Stomach (tissue), 9 donors: Measurements from ENCODE around the gene MFN1. TPM values are rescaled to one million over a fixed set of nuclear protein-coding genes. Genes with fewer than 3 reads are reported as not detected.

ENCODE experiments used
- DNase-seq, 2 donors: peaks; one replicate each; pipeline versions ENCODE4 v3.0.0 to v3.0.0-alpha.2; 2013 to 2019
- H3K27ac ChIP-seq, 5 donors: fragments of 200-600 bp in 4 of 5; sonication (generic) in 4 of 5; one replicate each; pipeline ENCODE4 v1.5.1; 2013 to 2019; ENCODE audit warnings: mild to moderate bottlenecking in 1 of 5, moderate library complexity in 1 of 5
- H3K27me3 ChIP-seq, 3 donors: fragments of 200-600 bp; sonication (generic); one replicate each; pipeline ENCODE4 v1.5.1; 2017 to 2019; ENCODE audit warnings: mixed run types in 1 of 3
- H3K36me3 ChIP-seq, 4 donors: fragments of 200-600 bp; sonication (generic); 1 replicate in 3 of 4; 2 replicates in 1 of 4; pipeline ENCODE4 v1.5.1; 2016 to 2019
- H3K4me1 ChIP-seq, 4 donors: fragments of 200-600 bp; sonication (generic); one replicate each; pipeline ENCODE4 v1.5.1; 2016 to 2019
- H3K4me3 ChIP-seq, 4 donors: fragments of 200-600 bp; sonication (generic) in 3 of 4; one replicate each; pipeline ENCODE4 v1.5.1; 2016 to 2019; ENCODE audit warnings: mild to moderate bottlenecking in 1 of 4
- H3K9me3 ChIP-seq, 4 donors: fragments of 200-600 bp; sonication (generic); one replicate each; pipeline ENCODE4 v1.5.1; 2016 to 2019
- EP300 ChIP-seq: sonication (generic); formaldehyde crosslinking; IDR thresholded peaks from one replicate; pipeline ENCODE4 v1.6.1; 2017; ENCODE audit warnings: antibody characterized with exemption
- POLR2A ChIP-seq, 4 donors: fragments of 450-650 bp; IDR thresholded peaks; one replicate each; pipeline ENCODE4 v1.6.1; 2016; ENCODE audit warnings: antibody characterized with exemption in 4 of 4, control low read depth in 2 of 4, mild to moderate bottlenecking in 1 of 4, moderate library complexity in 1 of 4
- POLR2AphosphoS5 ChIP-seq, 3 donors: sonication (generic); formaldehyde crosslinking; IDR thresholded peaks; one replicate each; pipeline ENCODE4 v1.6.1; 2016; ENCODE audit warnings: antibody characterized with exemption in 3 of 3
- WGBS, 5 donors: extraction: QIAGEN DNeasy Blood & Tissue Kit in 3 of 5; methylation state at CpG; one replicate each; pipeline versions ENCODE4 v1.1.5 to v1.1.7; 2013 to 2018; 5-methylcytosine and 5-hydroxymethylcytosine counted together
- intact Hi-C: fragments of 100-400 bp; cut with DNase I; formaldehyde crosslinking; loops from one replicate; pipeline ENCODE4 v1.15.1; 2023; ENCODE audit warnings: low total_unique reads
- polyA plus RNA-seq, 3 donors: library from polyadenylated mRNA; stranded (reverse); fragments of 200-250 nt; gene quantifications; one replicate each; pipeline ENCODE4 v1.2.3, GENCODE V29; 2013
- total RNA-seq, 5 donors: library from RNA; depleted of rRNA; stranded (reverse); fragments of >200 nt; gene quantifications; one replicate each; pipeline versions ENCODE4 v1.1.0 to v1.2.3, GENCODE V29; 2014 to 2016
- TF ChIP-seq, protein P1 (sequence below), 7 experiments: fragments of 450-650 bp in 4 of 7; fragments of 200-600 bp in 3 of 7; sonication (generic) in 3 of 7; IDR thresholded peaks; one replicate each; pipeline ENCODE4 v1.5.1; 2016 to 2019; ENCODE audit warnings: antibody characterized with exemption in 7 of 7, control low read depth in 2 of 7, mild to moderate bottlenecking in 1 of 7
- donor health status: healthy with polysubstance abuse.
- donor health status: Bipolar disorder and iron deficiency.
- donor health status: healthy.

The MFN1 gene
- total and polyA plus RNA-seq, 8 donors = 9.7 to 124 (median 17.0) TPM

GRCh38 chr3:179369621-179370020 is 22.1 kb downstream of the MFN1 start:
- intact Hi-C loops = no loop called here
- Histone ChIP-seq H3K4me3 (no peak overlapping the region), H3K36me3 (peaks cover 34 to 85% (median 74%) of the 10 kb centered on the region in 4 donors), H3K4me1 (no peaks in the 10 kb centered on the region), H3K9me3 (no peaks in the 10 kb centered on the region), H3K27ac (no peak overlapping the region), H3K27me3 (no peaks in the 10 kb centered on the region)
- TF ChIP-seq, protein P1, sequence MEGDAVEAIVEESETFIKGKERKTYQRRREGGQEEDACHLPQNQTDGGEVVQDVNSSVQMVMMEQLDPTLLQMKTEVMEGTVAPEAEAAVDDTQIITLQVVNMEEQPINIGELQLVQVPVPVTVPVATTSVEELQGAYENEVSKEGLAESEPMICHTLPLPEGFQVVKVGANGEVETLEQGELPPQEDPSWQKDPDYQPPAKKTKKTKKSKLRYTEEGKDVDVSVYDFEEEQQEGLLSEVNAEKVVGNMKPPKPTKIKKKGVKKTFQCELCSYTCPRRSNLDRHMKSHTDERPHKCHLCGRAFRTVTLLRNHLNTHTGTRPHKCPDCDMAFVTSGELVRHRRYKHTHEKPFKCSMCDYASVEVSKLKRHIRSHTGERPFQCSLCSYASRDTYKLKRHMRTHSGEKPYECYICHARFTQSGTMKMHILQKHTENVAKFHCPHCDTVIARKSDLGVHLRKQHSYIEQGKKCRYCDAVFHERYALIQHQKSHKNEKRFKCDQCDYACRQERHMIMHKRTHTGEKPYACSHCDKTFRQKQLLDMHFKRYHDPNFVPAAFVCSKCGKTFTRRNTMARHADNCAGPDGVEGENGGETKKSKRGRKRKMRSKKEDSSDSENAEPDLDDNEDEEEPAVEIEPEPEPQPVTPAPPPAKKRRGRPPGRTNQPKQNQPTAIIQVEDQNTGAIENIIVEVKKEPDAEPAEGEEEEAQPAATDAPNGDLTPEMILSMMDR (IDR thresholded peaks at IDR 0.05) = no peak
- TF ChIP-seq POLR2A (IDR thresholded peaks at IDR 0.05) = no peak
- no peak for TF ChIP-seq EP300
- TF ChIP-seq POLR2AphosphoS5 (IDR thresholded peaks at IDR 0.05) = no peak
- 83 to 100% (median 100%) methylated on average over 1 of the region's 1 CpG for WGBS, 5 donors
- no peak for DNase-seq

DNA sequence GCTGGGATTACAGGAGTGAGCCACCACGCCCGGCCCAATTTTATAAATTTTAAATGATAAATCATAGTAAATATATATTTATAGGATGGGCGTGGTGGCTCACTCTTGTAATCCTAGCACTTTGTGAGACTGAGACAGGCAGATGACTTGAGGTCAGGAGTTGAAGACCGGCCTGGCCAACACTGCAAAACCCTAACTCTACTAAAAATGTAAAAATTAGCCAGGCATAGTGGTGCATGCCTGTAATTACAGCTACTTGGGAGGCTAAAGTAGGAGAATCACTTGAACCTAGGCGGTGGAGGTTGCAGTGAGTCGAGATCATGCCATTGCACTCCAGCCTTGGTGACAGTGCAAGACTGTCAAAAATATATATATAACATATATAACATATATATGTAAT is 26.4 kb downstream of the MFN1 start:
- Histone ChIP-seq H3K4me3 (no peak overlapping the region), H3K36me3 (peaks cover 20 to 83% (median 70%) of the 10 kb centered on the region in 4 donors), H3K27me3 (no peaks in the 10 kb centered on the region), H3K9me3 (no peaks in the 10 kb centered on the region), H3K4me1 (no peaks in the 10 kb centered on the region), H3K27ac (no peak overlapping the region)
- WGBS, 5 donors = 95 to 98% (median 97%) methylated on average over 6 of the region's 6 CpGs
- intact Hi-C loops = no loop called here
- DNase-seq = no peak
- TF ChIP-seq, protein P1 (IDR thresholded peaks at IDR 0.05) = no peak
- TF ChIP-seq EP300 = no peak
- no peak for TF ChIP-seq POLR2A (IDR thresholded peaks at IDR 0.05)
- no peak for TF ChIP-seq POLR2AphosphoS5 (IDR thresholded peaks at IDR 0.05)

GRCh38 chr3:179375091-179375999 is 27.8 kb downstream of the MFN1 start:
- 86 to 92% (median 91%) methylated on average over 12 of the region's 12 CpGs for WGBS, 5 donors
- peaks cover 20 to 86% (median 73%) of the 10 kb centered on the region in 4 donors for H3K36me3 ChIP-seq
- H3K4me3 ChIP-seq = no peak overlapping the region
- no peak for DNase-seq
- TF ChIP-seq, protein P1 (IDR thresholded peaks at IDR 0.05) = no peak
- TF ChIP-seq POLR2A (IDR thresholded peaks at IDR 0.05) (no peak), POLR2AphosphoS5 (IDR thresholded peaks at IDR 0.05) (no peak), EP300 (no peak)
- H3K27ac ChIP-seq = no peak overlapping the region
- no peaks in the 10 kb centered on the region for H3K9me3 ChIP-seq
- no peaks in the 10 kb centered on the region for H3K27me3 ChIP-seq
- H3K4me1 ChIP-seq = no peaks in the 10 kb centered on the region
- intact Hi-C loops = no loop called here

- H3K9me3 ChIP-seq = no peaks in the 10 kb centered on the region
- TF ChIP-seq EP300 = no peak
- TF ChIP-seq, protein P1 (IDR thresholded peaks at IDR 0.05) = no peak
- no peak for TF ChIP-seq POLR2AphosphoS5 (IDR thresholded peaks at IDR 0.05)
- TF ChIP-seq POLR2A (IDR thresholded peaks at IDR 0.05) = no peak
- WGBS, 5 donors = 88 to 97% (median 94%) methylated on average over 1 of the region's 1 CpG
- H3K4me3 ChIP-seq = no peak overlapping the region
- H3K4me1 ChIP-seq = no peaks in the 10 kb centered on the region
- H3K27ac ChIP-seq = no peak overlapping the region
- no peak for DNase-seq
- peaks cover 24 to 86% (median 75%) of the 10 kb centered on the region in 4 donors for H3K36me3 ChIP-seq
- no peaks in the 10 kb centered on the region for H3K27me3 ChIP-seq
- intact Hi-C loops = no loop called here
Observed at GRCh38 chr3:179376474-179376873, 29.0 kb downstream of the MFN1 start.
